NCI-H1417 (cell line): ENCODE data around the gene GPR21.
A peak's percentile ranks its signal among the peaks of the same experiment; 100 is the strongest.

Experiments used
- DNase-seq, 3 experiments: peaks; one replicate each; lab custom pipeline; 2025; lab: John Stamatoyannopoulos, UW

GPR21 gene

GRCh38 chr9:123033864-123034601 lies 566 bp downstream of the GPR21 start:
- DNase-seq = no peak

- no peak for DNase-seq
Observed at GRCh38 chr9:123034881-123035510, 1.5 kb downstream of the GPR21 start.

- DNase-seq = no peak
Observed at GRCh38 chr9:123035791-123036190, 2.3 kb downstream of the GPR21 start.

- no peak for DNase-seq
Observed at GRCh38 chr9:123036893-123037545, 3.6 kb downstream of the GPR21 start.

- DNase-seq = no peak
Observed at GRCh38 chr9:123039617-123040219, 6.3 kb downstream of the GPR21 start.

- DNase-seq = no peak
Observed at GRCh38 chr9:123040801-123041200, 7.3 kb downstream of the GPR21 start.

- no peak for DNase-seq
Observed at GRCh38 chr9:123041489-123041888, 8.0 kb downstream of the GPR21 start.

- DNase-seq = no peak
Observed at GRCh38 chr9:123043081-123043939, 9.8 kb downstream of the GPR21 start.

- DNase-seq = no peak
Observed at GRCh38 chr9:123044586-123044985, 11.1 kb downstream of the GPR21 start.

GRCh38 chr9:123046406-123047195 lies 13.1 kb downstream of the GPR21 start:
- no peak for DNase-seq

GRCh38 chr9:123048748-123049147 lies 15.3 kb downstream of the GPR21 start:
- peak in 1 of 3 experiments; percentile 0 for DNase-seq

- no peak for DNase-seq
Observed at GRCh38 chr9:123049589-123050222, 16.2 kb downstream of the GPR21 start.

GRCh38 chr9:123053046-123053445 lies 19.6 kb downstream of the GPR21 start:
- DNase-seq = no peak

- no peak for DNase-seq
Observed at GRCh38 chr9:123053711-123054110, 20.2 kb downstream of the GPR21 start.

GRCh38 chr9:123058834-123059233 lies 25.4 kb downstream of the GPR21 start:
- DNase-seq = no peak

- no peak for DNase-seq
Observed at GRCh38 chr9:123059472-123060220, 26.2 kb downstream of the GPR21 start.

GRCh38 chr9:123061216-123061615 lies 27.7 kb downstream of the GPR21 start:
- no peak for DNase-seq

GRCh38 chr9:123062351-123063176 lies 29.1 kb downstream of the GPR21 start:
- no peak for DNase-seq

GRCh38 chr9:123063177-123063598 lies 29.7 kb downstream of the GPR21 start:
- no peak for DNase-seq
